H1 (cell line): ENCODE measurements around the gene CCDC93. TPM values are rescaled to one million over a fixed set of nuclear protein-coding genes. Genes with fewer than 3 reads are reported as not detected.

Experiments used
- CTCF ChIA-PET: fragments of 300-600 bp; sonication (Branson Sonifier 250); formaldehyde crosslinking; loops from one replicate; lab custom pipeline; 2021; ENCODE audit not compliant: partially characterized antibody; lab: Charles Lee
- POLR2A ChIA-PET: fragments of 300-600 bp; sonication (Branson Sonifier 250); formaldehyde crosslinking; loops from one replicate; lab custom pipeline; 2021; ENCODE audit warnings: inconsistent platforms; ENCODE audit not compliant: partially characterized antibody; lab: Charles Lee
- DNase-seq, 2 experiments: peaks; one replicate each; pipeline versions ENCODE4 v3.0.0 to v3.0.0-alpha.2; 2010 to 2022; ENCODE audit warnings: low spot score in 2 of 2, low read depth in 1 of 2, mixed read lengths in 1 of 2
- FAIRE-seq: peaks from 2 replicates; lab custom pipeline; 2011; peaks lifted over from hg19 to GRCh38; lab: Jason Lieb, UNC
- H2AFZ ChIP-seq: 2 replicates; pipeline ENCODE4 v1.8.1; 2012; ENCODE audit warnings: low read length, inconsistent platforms
- H2AK5ac ChIP-seq: 2 replicates; pipeline ENCODE4 v1.6.1; 2013; ENCODE audit warnings: low read depth, low read length
- H2BK120ac ChIP-seq: replicated peaks from 2 replicates; pipeline ENCODE3; 2013; ENCODE audit warnings: low read depth, low read length, inconsistent platforms
- H2BK12ac ChIP-seq: 2 replicates; pipeline ENCODE4 v1.6.1; 2013; ENCODE audit warnings: low read depth, low read length
- H2BK15ac ChIP-seq: 2 replicates; pipeline ENCODE4 v1.6.1; 2013; ENCODE audit warnings: low read length
- H2BK20ac ChIP-seq: 2 replicates; pipeline ENCODE4 v1.6.1; 2013; ENCODE audit warnings: low read length
- H2BK5ac ChIP-seq: 2 replicates; pipeline ENCODE4 v1.6.1; 2013; ENCODE audit warnings: low read depth, low read length
- H3K14ac ChIP-seq: 2 replicates; pipeline ENCODE4 v1.6.1; 2013; ENCODE audit warnings: inconsistent platforms; ENCODE audit not compliant: insufficient read length
- H3K18ac ChIP-seq: 2 replicates; pipeline ENCODE4 v1.6.1; 2013; ENCODE audit warnings: low read length; ENCODE audit errors: extremely low read depth
- H3K23ac ChIP-seq: 2 replicates; pipeline ENCODE4 v1.6.1; 2013; ENCODE audit warnings: inconsistent platforms; ENCODE audit not compliant: insufficient read length
- H3K23me2 ChIP-seq: 2 replicates; pipeline ENCODE4 v1.6.1; 2013; ENCODE audit warnings: low read depth, low read length
- H3K27ac ChIP-seq: 2 replicates; pipeline ENCODE4 v1.6.1; 2011; ENCODE audit warnings: low read depth, low read length, inconsistent platforms
- H3K27me3 ChIP-seq, 4 experiments: replicated peaks in 1 of 4; 1 replicate in 1 of 4; 2 replicates in 3 of 4; pipeline versions ENCODE4 v1.6.1 to v1.8.1; 2011 to 2013; ENCODE audit warnings: low read length in 3 of 4, mild to moderate bottlenecking in 3 of 4, inconsistent platforms in 2 of 4, mixed read lengths in 2 of 4, moderate library complexity in 1 of 4; ENCODE audit not compliant: control insufficient read depth in 3 of 4, insufficient read depth in 3 of 4; ENCODE audit errors: extremely low read depth in 1 of 4
- H3K36me3 ChIP-seq, 4 experiments: 2 replicates each; pipeline versions ENCODE4 v1.6.1 to v1.8.1; 2011 to 2013; ENCODE audit warnings: mild to moderate bottlenecking in 4 of 4, low read length in 3 of 4, moderate library complexity in 2 of 4, control low read depth in 1 of 4, inconsistent platforms in 1 of 4; ENCODE audit not compliant: insufficient read depth in 4 of 4, control insufficient read depth in 2 of 4
- H3K4ac ChIP-seq: replicated peaks from 2 replicates; pipeline ENCODE3; 2013; ENCODE audit warnings: low read length, low read depth, mixed read lengths, inconsistent platforms; ENCODE audit not compliant: insufficient read length
- H3K4me1 ChIP-seq, 4 experiments: replicated peaks in 1 of 4; 1 replicate in 1 of 4; 2 replicates in 3 of 4; pipeline versions ENCODE4 v1.6.1 to v1.8.1; 2011 to 2013; ENCODE audit warnings: low read length in 3 of 4, inconsistent platforms in 2 of 4, mixed read lengths in 1 of 4; ENCODE audit not compliant: insufficient read depth in 4 of 4, control insufficient read depth in 3 of 4
- H3K4me2 ChIP-seq, 2 experiments: 2 replicates each; pipeline versions ENCODE4 v1.6.1 to v1.8.1; 2011 to 2013; ENCODE audit warnings: low read depth in 2 of 2, low read length in 2 of 2, control low read depth in 1 of 2, inconsistent platforms in 1 of 2, mild to moderate bottlenecking in 1 of 2; ENCODE audit not compliant: insufficient read depth in 1 of 2
- H3K4me3 ChIP-seq, 4 experiments: fragments of 200-600, 300-600 bp in 1 of 4; sonication (generic), shearing (Covaris generic), sonication (Bioruptor Twin) in 1 of 4; 2 replicates each; pipeline versions ENCODE4 v1.5.1 to v1.8.1; 2011 to 2016; ENCODE audit warnings: low read length in 4 of 4, low read depth in 3 of 4, control low read depth in 2 of 4, inconsistent platforms in 2 of 4, mild to moderate bottlenecking in 2 of 4, mixed read lengths in 1 of 4, moderate library complexity in 1 of 4; ENCODE audit not compliant: insufficient read depth in 2 of 4; ENCODE audit errors: extremely low read depth in 1 of 4
- H3K56ac ChIP-seq: replicated peaks from 2 replicates; pipeline ENCODE3; 2013; ENCODE audit warnings: low read depth, mild to moderate bottlenecking, mixed read lengths, low read length, inconsistent platforms; ENCODE audit not compliant: insufficient read length
- H3K79me1 ChIP-seq: 2 replicates; pipeline ENCODE4 v1.6.1; 2013; ENCODE audit warnings: low read depth, low read length, control low read depth
- H3K79me2 ChIP-seq, 2 experiments: 2 replicates each; pipeline versions ENCODE4 v1.6.1 to v1.8.1; 2012 to 2013; ENCODE audit warnings: low read length in 2 of 2, mild to moderate bottlenecking in 2 of 2, inconsistent platforms in 1 of 2; ENCODE audit not compliant: insufficient read depth in 2 of 2, control insufficient read depth in 1 of 2
- H3K9ac ChIP-seq, 4 experiments: replicated peaks in 1 of 4; 1 replicate in 1 of 4; 2 replicates in 3 of 4; pipeline versions ENCODE4 v1.6.1 to v1.8.1; 2011 to 2013; ENCODE audit warnings: low read depth in 3 of 4, low read length in 3 of 4, control low read depth in 2 of 4, mild to moderate bottlenecking in 2 of 4, moderate library complexity in 2 of 4, inconsistent platforms in 1 of 4; ENCODE audit errors: extremely low read depth in 1 of 4
- H3K9me3 ChIP-seq, 2 experiments: 2 replicates each; pipeline versions ENCODE4 v1.6.1 to v1.8.1; 2012 to 2013; ENCODE audit warnings: mild to moderate bottlenecking in 2 of 2, moderate library complexity in 2 of 2, control low read depth in 1 of 2, inconsistent platforms in 1 of 2, low read depth in 1 of 2, low read length in 1 of 2, mixed read lengths in 1 of 2; ENCODE audit not compliant: insufficient read depth in 2 of 2
- H4K20me1 ChIP-seq, 2 experiments: replicated peaks in 1 of 2; 2 replicates each; pipeline versions ENCODE3 to v1.8.1; 2011 to 2013; ENCODE audit warnings: inconsistent platforms in 2 of 2, low read length in 2 of 2, mild to moderate bottlenecking in 1 of 2; ENCODE audit not compliant: insufficient read depth in 2 of 2, control insufficient read depth in 1 of 2
- H4K5ac ChIP-seq: 2 replicates; pipeline ENCODE4 v1.6.1; 2013; ENCODE audit warnings: low read length, low read depth, mixed read lengths, inconsistent platforms; ENCODE audit not compliant: insufficient read length
- H4K8ac ChIP-seq: 2 replicates; pipeline ENCODE4 v1.8.0; 2013; ENCODE audit warnings: mild to moderate bottlenecking, moderate library complexity, low read length, inconsistent platforms; ENCODE audit not compliant: insufficient read depth; ENCODE audit errors: extremely low read depth
- H4K91ac ChIP-seq: replicated peaks from 2 replicates; pipeline ENCODE3; 2013; ENCODE audit warnings: low read length, mixed read lengths, inconsistent platforms; ENCODE audit not compliant: insufficient read length
- ATF3 ChIP-seq: IDR thresholded peaks from 2 replicates; pipeline ENCODE4 v1.6.1; 2011; ENCODE audit warnings: low read depth, mild to moderate bottlenecking, low read length; ENCODE audit not compliant: insufficient read depth
- CREB1 ChIP-seq: IDR thresholded peaks from 2 replicates; pipeline ENCODE4 v1.6.1; 2012; ENCODE audit warnings: inconsistent platforms
- CTCF ChIP-seq, 3 experiments: IDR thresholded peaks; 1 replicate in 2 of 3; 2 replicates in 1 of 3; pipeline versions ENCODE4 v1.5.1 to v1.6.1; 2011; ENCODE audit warnings: low read length in 3 of 3, mild to moderate bottlenecking in 3 of 3, inconsistent platforms in 2 of 3, low read depth in 1 of 3, moderate library complexity in 1 of 3; ENCODE audit not compliant: insufficient read depth in 1 of 3; ENCODE audit errors: control extremely low read depth in 1 of 3
- POLR2A ChIP-seq, 2 experiments: IDR thresholded peaks; 1 replicate in 1 of 2; 2 replicates in 1 of 2; pipeline ENCODE4 v1.6.1; 2011; ENCODE audit warnings: low read depth in 2 of 2, low read length in 2 of 2, mild to moderate bottlenecking in 2 of 2; ENCODE audit errors: control extremely low read depth in 1 of 2
- POLR2AphosphoS5 ChIP-seq: IDR thresholded peaks from 2 replicates; pipeline ENCODE4 v1.6.1; 2011; ENCODE audit warnings: low read depth, low read length
- RAD21 ChIP-seq, 2 experiments: IDR thresholded peaks in 1 of 2; conservative IDR thresholded peaks in 1 of 2; 2 replicates each; pipeline ENCODE4 v1.6.1; 2011; ENCODE audit warnings: low read depth in 2 of 2, low read length in 2 of 2, improper control_type of control experiment in 1 of 2, inconsistent platforms in 1 of 2, mild to moderate bottlenecking in 1 of 2, moderate library complexity in 1 of 2
- RFX5 ChIP-seq: IDR thresholded peaks from 2 replicates; pipeline ENCODE4 v1.6.1; 2011; ENCODE audit warnings: low read depth, low read length, improper control_type of control experiment, borderline replicate concordance
- WGBS, 2 experiments: shearing (Covaris generic) in 1 of 2; methylation state at CpG; one replicate each; pipeline versions ENCODE4 v1.1.6 to v1.1.7; 2013 to 2015; ENCODE audit warnings: low lambda C conversion rate in 2 of 2, mixed read lengths in 2 of 2, inconsistent platforms in 1 of 2, low coverage in 1 of 2, missing lambda C conversion rate in 1 of 2; ENCODE audit not compliant: insufficient replicate concordance in 2 of 2, insufficient coverage in 1 of 2, insufficient read length in 1 of 2; ENCODE audit errors: extremely low coverage in 1 of 2, missing lambda C conversion rate in 1 of 2; 5-methylcytosine and 5-hydroxymethylcytosine counted together
- polyA plus RNA-seq, 7 experiments: library from polyadenylated mRNA; depleted of rRNA in 3 of 7; stranded (reverse) in 5 of 7; unstranded in 2 of 7; fragments of >200 nt in 5 of 7; fragments of 200-250 nt in 2 of 7; gene quantifications; 1 replicate in 5 of 7; 2 replicates in 1 of 7; 4 replicates in 1 of 7; pipeline versions ENCODE4 v1.2.1 to v1.2.3, GENCODE V29; 2011 to 2013; ENCODE audit warnings: missing spikeins in 2 of 7, mixed read lengths in 2 of 7
- total RNA-seq: library from RNA; stranded (reverse); fragmentation: NEBNext Ultra II Directional; extraction: Animal tissue kit (Norgen Biotek cat#: 25700); gene quantifications from 2 replicates; pipeline ENCODE4 v1.2.1, GENCODE V29; 2021

CCDC93 gene
- total and polyA plus RNA-seq, 2 of the 8 experiments (the other 6 are each of a cell fraction or from before 2014, with no cell fraction given) = 5.5 to 18.0 TPM

GRCh38 chr2:117935954-117936353 lies 77.9 kb downstream of the CCDC93 start:
- 0% methylated on average over 1 of the region's 1 CpG; no CpG with 5 or more reads in 1 of the 2 experiments for WGBS, 2 experiments

More at GRCh38 chr2:117935954-117936353, 77.9 kb downstream of the CCDC93 start:
- Histone ChIP-seq H3K4me2 (no peak overlapping the region), H2AFZ (no peak overlapping the region), H3K14ac (no peak overlapping the region), H3K23me2 (no peaks in the 10 kb centered on the region), H3K4me1 (no peaks in the 10 kb centered on the region; a peak in 1 of 7 replicates), H3K79me1 (no peaks in the 10 kb centered on the region), H3K23ac (no peak overlapping the region), H2BK20ac (no peak overlapping the region), H4K5ac (no peak overlapping the region), H4K8ac (no peak overlapping the region), H3K9me3 (no peaks in the 10 kb centered on the region), H3K27ac (no peak overlapping the region), H3K4me3 (no peak overlapping the region), H3K4ac (no peak overlapping the region), H3K9ac (no peak overlapping the region), H3K27me3 (no peaks in the 10 kb centered on the region), H2BK120ac (no peak overlapping the region), H3K18ac (no peak overlapping the region), H2BK5ac (no peak overlapping the region), H3K36me3 (peaks cover 11 to 57% (median 25%) of the 10 kb centered on the region in 4 experiments), H4K91ac (no peak overlapping the region), H4K20me1 (peaks cover 0 to 5% of the 10 kb centered on the region in 2 experiments), H2BK12ac (no peak overlapping the region), H3K56ac (no peak overlapping the region), H2AK5ac (no peak overlapping the region), H3K79me2 (no peaks in the 10 kb centered on the region), H2BK15ac (no peak overlapping the region)
- FAIRE-seq = no peak
- ChIA-PET POLR2A (no interaction called here), CTCF (interaction anchor here (0.6 kb wide), 1 partner anchor 16 kb away, joined by 3 read pairs; no protein-coding TSS in a partner anchor)
- DNase-seq = no peak
- TF ChIP-seq POLR2A (IDR thresholded peaks at IDR 0.05; ENCODE audit: control extremely low read depth in 1 of 2, low read depth in 2 of 2, low read length in 2 of 2) (no peak), CREB1 (no peak), ATF3 (no peak), POLR2AphosphoS5 (no peak), RFX5 (no peak), CTCF (IDR thresholded peaks at IDR 0.05; ENCODE audit: control extremely low read depth in 1 of 3, insufficient read depth in 1 of 3, low read depth in 1 of 3, low read length in 3 of 3) (no peak), RAD21 (IDR thresholded peaks at IDR 0.05 in 1 of 2, conservative IDR thresholded peaks at IDR 0.05 in 1 of 2; ENCODE audit: low read depth in 2 of 2, low read length in 2 of 2) (no peak)
